ENCODE results near the gene CLPSL1. TPM values are rescaled to one million over a fixed set of nuclear protein-coding genes. Genes with fewer than 3 reads are reported as not detected.

The CLPSL1 gene
- total and polyA plus RNA-seq, 2 donors (not counting 3 experiments of a cell fraction or from before 2014, with no cell fraction given) = not detected

- no peaks in the 10 kb centered on the region for H3K9me1 ChIP-seq (replicated peaks; ENCODE audit: control insufficient read depth, extremely low read depth, insufficient read depth, low read length)
- H3K4me3 ChIP-seq (replicated peaks in 1 of 3; ENCODE audit: insufficient read depth in 1 of 3, low read depth in 1 of 3, low read length in 3 of 3) = no peak overlapping the region
- no peak overlapping the region for H3K4me2 ChIP-seq (ENCODE audit: insufficient read depth, low read length)
- H3K27ac ChIP-seq (ENCODE audit: insufficient read depth, low read depth, low read length) = no peak overlapping the region
- no peak for TF ChIP-seq POLR2AphosphoS5 (IDR thresholded peaks at IDR 0.05; ENCODE audit: insufficient read depth, low read depth, low read length)
- no peak for TF ChIP-seq GATA2 (IDR thresholded peaks at IDR 0.05; ENCODE audit: insufficient read depth, insufficient read length, low read depth, low read length)
- TF ChIP-seq MYC (IDR thresholded peaks at IDR 0.05; ENCODE audit: low read depth, low read length) = no peak
- no peak for TF ChIP-seq EZH2 (IDR thresholded peaks at IDR 0.05; ENCODE audit: borderline replicate concordance, low read depth, low read length, severe bottlenecking)
- no peak for TF ChIP-seq MAX (IDR thresholded peaks at IDR 0.05; ENCODE audit: insufficient read depth, insufficient read length)
- TF ChIP-seq JUN (IDR thresholded peaks at IDR 0.05; ENCODE audit: borderline replicate concordance, insufficient read depth, insufficient read length, low read depth) = no peak
- ChIA-PET CTCF (interaction anchor here (0.7 kb wide), 1 partner anchor 47 kb away, joined by 3 read pairs; the partner anchor contains the start of gene ARMC12), POLR2A (no interaction called here)
- intact Hi-C loops (cut with micrococcal nuclease) = no loop called here
- peaks cover 20 to 23% of the 10 kb centered on the region in 2 experiments for H3K27me3 ChIP-seq (ENCODE audit: control insufficient read depth in 2 of 2, insufficient read depth in 2 of 2, low read length in 2 of 2)
- dilution Hi-C loops (cut with MboI; ENCODE audit: extremely low pct_ligation_motif_present, low sequenced_read_pairs) = no loop called here
- H3K79me2 ChIP-seq (ENCODE audit: control insufficient read depth, insufficient read depth, low read length) = no peaks in the 10 kb centered on the region
- FAIRE-seq (no peak), DNase-seq (ENCODE audit: low read depth, low spot score) (no peak)
- no peaks in the 10 kb centered on the region for H3K9me3 ChIP-seq (replicated peaks; ENCODE audit: control insufficient read depth, insufficient read depth, low read length)
- H3K36me3 ChIP-seq (ENCODE audit: control insufficient read depth in 2 of 2, extremely low read depth in 1 of 2, insufficient read depth in 2 of 2, low read length in 2 of 2) = no peaks in the 10 kb centered on the region
- no peak overlapping the region for H2AFZ ChIP-seq (ENCODE audit: low read depth, low read length)
- H4K20me1 ChIP-seq (replicated peaks; ENCODE audit: control insufficient read depth, extremely low read depth, insufficient read depth, low read length) = no peaks in the 10 kb centered on the region
- no peaks in the 10 kb centered on the region for H3K4me1 ChIP-seq (ENCODE audit: control insufficient read depth, extremely low read depth, insufficient read depth, low read length)
- no peak overlapping the region for H3K9ac ChIP-seq (replicated peaks; ENCODE audit: extremely low read depth, insufficient read depth, low read length)
- BruUV-seq (replicated peaks) = no TSS peak
Measured at GRCh38 chr6:35784200-35784599, 3.4 kb downstream of the CLPSL1 start.

GRCh38 chr6:35786272-35786671 lies 5.5 kb downstream of the CLPSL1 start:
- no peak for DNase-seq (ENCODE audit: low read depth, low spot score)
- Histone ChIP-seq H3K4me1 (ENCODE audit: control insufficient read depth, extremely low read depth, insufficient read depth, low read length) (no peaks in the 10 kb centered on the region), H4K20me1 (replicated peaks; ENCODE audit: control insufficient read depth, extremely low read depth, insufficient read depth, low read length) (no peaks in the 10 kb centered on the region), H3K27me3 (ENCODE audit: control insufficient read depth in 2 of 2, insufficient read depth in 2 of 2, low read length in 2 of 2) (peaks cover 20 to 23% of the 10 kb centered on the region in 2 experiments), H3K79me2 (ENCODE audit: control insufficient read depth, insufficient read depth, low read length) (no peaks in the 10 kb centered on the region), H3K9me3 (replicated peaks; ENCODE audit: control insufficient read depth, insufficient read depth, low read length) (no peaks in the 10 kb centered on the region), H3K9me1 (replicated peaks; ENCODE audit: control insufficient read depth, extremely low read depth, insufficient read depth, low read length) (no peaks in the 10 kb centered on the region), H3K36me3 (ENCODE audit: control insufficient read depth in 2 of 2, extremely low read depth in 1 of 2, insufficient read depth in 2 of 2, low read length in 2 of 2) (no peaks in the 10 kb centered on the region), H3K4me3 (replicated peaks in 1 of 3; ENCODE audit: insufficient read depth in 1 of 3, low read depth in 1 of 3, low read length in 3 of 3) (no peak overlapping the region), H3K27ac (ENCODE audit: insufficient read depth, low read depth, low read length) (no peak overlapping the region), H2AFZ (ENCODE audit: low read depth, low read length) (no peak overlapping the region), H3K9ac (replicated peaks; ENCODE audit: extremely low read depth, insufficient read depth, low read length) (no peak overlapping the region), H3K4me2 (ENCODE audit: insufficient read depth, low read length) (no peak overlapping the region)
- ChIA-PET CTCF (interaction anchor here (1.2 kb wide), 1 partner anchor 8 kb away, joined by 3 read pairs; no protein-coding TSS in a partner anchor), POLR2A (no interaction called here)
- no peak for TF ChIP-seq JUN (IDR thresholded peaks at IDR 0.05; ENCODE audit: borderline replicate concordance, insufficient read depth, insufficient read length, low read depth)
- intact Hi-C loops (cut with micrococcal nuclease) (no loop called here), dilution Hi-C loops (cut with MboI; ENCODE audit: extremely low pct_ligation_motif_present, low sequenced_read_pairs) (no loop called here)
- FAIRE-seq = no peak
- BruUV-seq (replicated peaks) = no TSS peak
